Fibroblast of lung (primary cell): Measurements from ENCODE around the gene CCDC97. TPM values are rescaled to one million over a fixed set of nuclear protein-coding genes. Genes with fewer than 3 reads are reported as not detected.

Experiments used
- DNase-seq, 2 donors: peaks; one replicate each; pipeline versions ENCODE4 v3.0.0 to v3.0.0-alpha.2; 2010; ENCODE audit warnings: low read depth in 2 of 2
- H2AFZ ChIP-seq: 2 replicates; pipeline ENCODE4 v1.5.1; 2012; ENCODE audit warnings: low read length, control low read depth, inconsistent platforms
- H3K27ac ChIP-seq: 2 replicates; pipeline ENCODE4 v1.5.1; 2011; ENCODE audit warnings: low read length, control low read depth; ENCODE audit not compliant: insufficient read depth
- H3K27me3 ChIP-seq: 2 replicates; pipeline ENCODE4 v1.5.1; 2011; ENCODE audit warnings: mild to moderate bottlenecking, low read length; ENCODE audit not compliant: control insufficient read depth, insufficient read depth
- H3K36me3 ChIP-seq: 2 replicates; pipeline ENCODE4 v1.5.1; 2011; ENCODE audit warnings: low read length; ENCODE audit not compliant: control insufficient read depth, insufficient read depth
- H3K4me1 ChIP-seq: 2 replicates; pipeline ENCODE4 v1.5.1; 2011; ENCODE audit warnings: low read length; ENCODE audit not compliant: control insufficient read depth, insufficient read depth; ENCODE audit errors: extremely low read depth
- H3K4me2 ChIP-seq: 2 replicates; pipeline ENCODE4 v1.5.1; 2011; ENCODE audit warnings: low read length, control low read depth; ENCODE audit not compliant: insufficient read depth; ENCODE audit errors: extremely low read depth
- H3K4me3 ChIP-seq, 4 experiments: fragments of 200-600 bp in 1 of 4; sonication (generic) in 1 of 4; replicated peaks in 1 of 4; 2 replicates each; pipeline ENCODE4 v1.5.1; 2011 to 2016; ENCODE audit warnings: low read length in 4 of 4, low read depth in 3 of 4, mild to moderate bottlenecking in 3 of 4, control low read depth in 2 of 4, inconsistent platforms in 1 of 4, mixed read lengths in 1 of 4; ENCODE audit not compliant: insufficient read depth in 1 of 4; ENCODE audit errors: control extremely low read depth in 1 of 4
- H3K79me2 ChIP-seq: 2 replicates; pipeline ENCODE4 v1.5.1; 2012; ENCODE audit warnings: mild to moderate bottlenecking, low read length, inconsistent platforms; ENCODE audit not compliant: control insufficient read depth, insufficient read depth
- H3K9ac ChIP-seq: 2 replicates; pipeline ENCODE4 v1.5.1; 2011; ENCODE audit warnings: mild to moderate bottlenecking, low read length, control low read depth; ENCODE audit not compliant: insufficient read depth
- H3K9me3 ChIP-seq: 2 replicates; pipeline ENCODE4 v1.5.1; 2012; ENCODE audit warnings: low read depth, low read length; ENCODE audit not compliant: control insufficient read depth, insufficient read depth
- H4K20me1 ChIP-seq: 2 replicates; pipeline ENCODE4 v1.5.1; 2011; ENCODE audit warnings: low read length; ENCODE audit not compliant: control insufficient read depth, insufficient read depth; ENCODE audit errors: extremely low read depth
- EZH2 ChIP-seq: IDR thresholded peaks from 2 replicates; pipeline ENCODE4 v1.5.1; 2012; ENCODE audit warnings: low read length, control low read depth, mild to moderate bottlenecking; ENCODE audit errors: missing control alignments
- polyA plus RNA-seq, 2 donors: library from polyadenylated mRNA; depleted of rRNA in 1 of 2; stranded (reverse) in 1 of 2; unstranded in 1 of 2; fragments of >200 nt; gene quantifications; 2 replicates each; pipeline ENCODE4 v1.2.1, GENCODE V29; 2011 to 2012; ENCODE audit warnings: missing spikeins in 1 of 2
- total RNA-seq: library from RNA; depleted of rRNA; stranded (reverse); fragments of >200 nt; gene quantifications from 2 replicates; pipeline ENCODE4 v1.2.1, GENCODE V29; 2014
- TF ChIP-seq, protein P1 (sequence below), 2 donors: IDR thresholded peaks in 1 of 2; conservative IDR thresholded peaks in 1 of 2; 1 replicate in 1 of 2; 2 replicates in 1 of 2; pipeline ENCODE4 v1.5.1; 2011 to 2012; ENCODE audit warnings: low read length in 2 of 2, control low read depth in 1 of 2, inconsistent platforms in 1 of 2, low read depth in 1 of 2, mild to moderate bottlenecking in 1 of 2

CCDC97 gene
- total and polyA plus RNA-seq, 2 donors (not counting 1 experiment from before 2014, with no cell fraction given) = 6.3 to 7.8 TPM

DNA sequence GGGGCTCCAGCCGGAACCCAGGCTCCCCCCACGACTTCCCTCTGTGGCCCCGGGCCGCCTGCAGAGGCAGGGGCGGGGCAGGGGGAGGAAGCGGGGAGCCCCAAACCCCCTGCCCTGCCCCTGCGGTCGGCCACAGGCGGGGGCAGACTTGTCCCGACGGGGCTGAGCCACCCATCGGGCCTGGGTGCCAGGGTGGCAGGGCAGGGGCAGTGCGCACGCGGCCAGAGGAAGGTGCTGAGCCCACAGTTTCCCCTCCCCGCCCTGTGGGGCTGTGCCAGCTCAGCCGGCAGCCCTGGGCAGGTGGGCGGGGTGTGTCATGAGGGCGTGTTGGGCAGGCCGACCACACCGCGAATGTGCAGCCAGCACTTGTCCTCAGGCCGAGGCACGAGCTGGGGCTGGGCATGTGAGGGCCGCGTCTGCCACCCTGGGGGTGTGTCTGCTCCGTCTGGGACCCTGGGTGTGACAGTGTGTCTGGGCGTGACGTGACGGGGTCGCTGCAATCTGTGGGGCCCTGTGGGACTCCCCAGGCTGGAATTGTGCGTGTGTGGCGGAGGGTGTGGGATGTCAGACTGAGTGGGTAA lies 17.7 kb downstream of the CCDC97 start:
- DNase-seq = peak; percentile 22 to 69
- Histone ChIP-seq H3K9me3 (no peaks in the 10 kb centered on the region), H3K4me2 (no peak overlapping the region), H3K36me3 (peaks cover 16% of the 10 kb centered on the region), H3K27me3 (no peaks in the 10 kb centered on the region), H3K4me1 (peaks cover 47% of the 10 kb centered on the region), H3K4me3 (no peak overlapping the region), H3K9ac (no peak overlapping the region), H3K79me2 (no peaks in the 10 kb centered on the region), H4K20me1 (no peaks in the 10 kb centered on the region), H2AFZ (no peak overlapping the region), H3K27ac (peak overlapping the region; percentile 67)
- TF ChIP-seq, protein P1, sequence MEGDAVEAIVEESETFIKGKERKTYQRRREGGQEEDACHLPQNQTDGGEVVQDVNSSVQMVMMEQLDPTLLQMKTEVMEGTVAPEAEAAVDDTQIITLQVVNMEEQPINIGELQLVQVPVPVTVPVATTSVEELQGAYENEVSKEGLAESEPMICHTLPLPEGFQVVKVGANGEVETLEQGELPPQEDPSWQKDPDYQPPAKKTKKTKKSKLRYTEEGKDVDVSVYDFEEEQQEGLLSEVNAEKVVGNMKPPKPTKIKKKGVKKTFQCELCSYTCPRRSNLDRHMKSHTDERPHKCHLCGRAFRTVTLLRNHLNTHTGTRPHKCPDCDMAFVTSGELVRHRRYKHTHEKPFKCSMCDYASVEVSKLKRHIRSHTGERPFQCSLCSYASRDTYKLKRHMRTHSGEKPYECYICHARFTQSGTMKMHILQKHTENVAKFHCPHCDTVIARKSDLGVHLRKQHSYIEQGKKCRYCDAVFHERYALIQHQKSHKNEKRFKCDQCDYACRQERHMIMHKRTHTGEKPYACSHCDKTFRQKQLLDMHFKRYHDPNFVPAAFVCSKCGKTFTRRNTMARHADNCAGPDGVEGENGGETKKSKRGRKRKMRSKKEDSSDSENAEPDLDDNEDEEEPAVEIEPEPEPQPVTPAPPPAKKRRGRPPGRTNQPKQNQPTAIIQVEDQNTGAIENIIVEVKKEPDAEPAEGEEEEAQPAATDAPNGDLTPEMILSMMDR (conservative IDR thresholded peaks at IDR 0.05 in 1 of 2, IDR thresholded peaks at IDR 0.05 in 1 of 2; ENCODE audit: low read depth in 1 of 2, low read length in 2 of 2) = no peak
- TF ChIP-seq EZH2 = no peak

- no peaks in the 10 kb centered on the region for H3K9me3 ChIP-seq
- peaks cover 41% of the 10 kb centered on the region for H3K4me1 ChIP-seq
- no peak overlapping the region for H2AFZ ChIP-seq
- no peaks in the 10 kb centered on the region for H3K27me3 ChIP-seq
- H3K4me2 ChIP-seq = no peak overlapping the region
- H3K79me2 ChIP-seq = no peaks in the 10 kb centered on the region
- TF ChIP-seq, protein P1 (conservative IDR thresholded peaks at IDR 0.05 in 1 of 2, IDR thresholded peaks at IDR 0.05 in 1 of 2; ENCODE audit: low read depth in 1 of 2, low read length in 2 of 2) = no peak
- no peak for TF ChIP-seq EZH2
- no peak overlapping the region for H3K4me3 ChIP-seq
- no peak overlapping the region for H3K9ac ChIP-seq
- H4K20me1 ChIP-seq = no peaks in the 10 kb centered on the region
- peaks cover 16% of the 10 kb centered on the region for H3K36me3 ChIP-seq
- peak overlapping the region; percentile 67 for H3K27ac ChIP-seq
- DNase-seq = peak; percentile 34 to 54
Observed at GRCh38 chr19:41328157-41328841, 18.3 kb downstream of the CCDC97 start.

DNA sequence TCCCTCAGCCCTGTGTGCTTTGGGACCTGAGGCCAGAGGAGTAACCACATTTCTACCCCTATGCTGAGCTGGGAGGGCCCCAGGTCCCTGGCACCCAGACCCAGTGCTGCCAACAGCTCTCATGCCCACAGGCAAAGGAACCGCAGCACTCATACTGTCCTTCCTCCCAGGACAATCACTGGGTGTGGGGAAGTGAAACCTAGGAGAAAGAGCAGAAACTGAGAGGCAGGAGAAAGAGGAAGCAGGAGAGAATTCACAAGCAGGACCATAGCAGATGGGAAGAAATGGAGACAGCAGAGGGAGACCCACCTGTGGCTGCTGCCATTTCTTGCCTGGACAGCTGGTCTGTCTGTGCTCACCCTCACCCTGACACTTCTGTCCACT lies 18.9 kb downstream of the CCDC97 start:
- DNase-seq = no peak
- Histone ChIP-seq H3K4me2 (no peak overlapping the region), H2AFZ (no peak overlapping the region), H3K9me3 (no peaks in the 10 kb centered on the region), H3K27me3 (no peaks in the 10 kb centered on the region), H3K4me1 (peaks cover 38% of the 10 kb centered on the region), H3K27ac (peak overlapping the region; percentile 35), H3K79me2 (no peaks in the 10 kb centered on the region), H4K20me1 (no peaks in the 10 kb centered on the region), H3K36me3 (peaks cover 16% of the 10 kb centered on the region), H3K4me3 (no peak overlapping the region), H3K9ac (no peak overlapping the region)
- no peak for TF ChIP-seq EZH2
- TF ChIP-seq, protein P1 (conservative IDR thresholded peaks at IDR 0.05 in 1 of 2, IDR thresholded peaks at IDR 0.05 in 1 of 2; ENCODE audit: low read depth in 1 of 2, low read length in 2 of 2) = no peak
